ENCODE results near the gene CIB4.
A peak's percentile ranks its signal among the peaks of the same experiment; 100 is the strongest.

CIB4 gene

GRCh38 chr2:26605195-26605998 is 35.8 kb downstream of the CIB4 start:
- peak; percentile 27 for DNase-seq

GRCh38 chr2:26602575-26602974 is 38.6 kb downstream of the CIB4 start:
- no peak for DNase-seq

GRCh38 chr2:26599387-26599786 is 41.8 kb downstream of the CIB4 start:
- DNase-seq: no peak

- DNase-seq: no peak
Observed at GRCh38 chr2:26598996-26599373, 42.2 kb downstream of the CIB4 start.

GRCh38 chr2:26598336-26598995 is 42.7 kb downstream of the CIB4 start:
- DNase-seq: no peak

- no peak for DNase-seq
Observed at GRCh38 chr2:26597197-26597596, 44.0 kb downstream of the CIB4 start.

GRCh38 chr2:26595146-26595545 is 46.0 kb downstream of the CIB4 start:
- DNase-seq: peak; percentile 5

GRCh38 chr2:26591619-26592505 is 49.3 kb downstream of the CIB4 start:
- DNase-seq: peak; percentile 12

GRCh38 chr2:26590980-26591618 is 50.1 kb downstream of the CIB4 start:
- DNase-seq: peak; percentile 2

- no peak for DNase-seq
Observed at GRCh38 chr2:26590508-26590907, 50.7 kb downstream of the CIB4 start.

- DNase-seq: no peak
Observed at GRCh38 chr2:26588576-26588975, 52.6 kb downstream of the CIB4 start.

GRCh38 chr2:26587994-26588393 is 53.2 kb downstream of the CIB4 start:
- DNase-seq: no peak

GRCh38 chr2:26585966-26586365 is 55.2 kb downstream of the CIB4 start:
- no peak for DNase-seq

- no peak for DNase-seq
Observed at GRCh38 chr2:26585100-26585499, 56.1 kb downstream of the CIB4 start.

- DNase-seq: no peak
Observed at GRCh38 chr2:26584656-26585055, 56.5 kb downstream of the CIB4 start.

GRCh38 chr2:26584191-26584590 is 57.0 kb downstream of the CIB4 start:
- no peak for DNase-seq

GRCh38 chr2:26583381-26583911 is 57.7 kb downstream of the CIB4 start:
- DNase-seq: no peak

- no peak for DNase-seq
Observed at GRCh38 chr2:26582890-26583289, 58.3 kb downstream of the CIB4 start.

GRCh38 chr2:26581991-26582842 is 58.9 kb downstream of the CIB4 start:
- DNase-seq: no peak

GRCh38 chr2:26581266-26581990 is 59.7 kb downstream of the CIB4 start:
- DNase-seq: no peak

- no peak for DNase-seq
Observed at GRCh38 chr2:26580751-26581150, 60.4 kb downstream of the CIB4 start.
